Upper lobe of right lung (tissue), 1 donor: Measurements from ENCODE around the gene XIST. TPM values are rescaled to one million over a fixed set of nuclear protein-coding genes. Genes with fewer than 3 reads are reported as not detected.

Experiments
- ATAC-seq: fragments of 200-7000 bp; cut with Tn5 transposase; one replicate; pipeline ENCODE4 v1.9.1; 2020; ENCODE audit warnings: mild to moderate bottlenecking, moderate library complexity
- DNase-seq: peaks from one replicate; pipeline ENCODE4 v3.0.0-alpha.2; 2020
- H3K27ac ChIP-seq: fragments of 200-600 bp; one replicate; pipeline ENCODE4 v1.8.0; 2022
- H3K27me3 ChIP-seq: fragments of 200-600 bp; one replicate; pipeline ENCODE4 v1.8.0; 2022; ENCODE audit warnings: mild to moderate bottlenecking
- H3K36me3 ChIP-seq: fragments of 200-600 bp; one replicate; pipeline ENCODE4 v1.8.0; 2022
- H3K4me1 ChIP-seq: fragments of 200-600 bp; one replicate; pipeline ENCODE4 v1.8.0; 2022
- H3K4me3 ChIP-seq: fragments of 200-600 bp; one replicate; pipeline ENCODE4 v1.8.0; 2022; ENCODE audit warnings: mild to moderate bottlenecking
- H3K9me3 ChIP-seq: fragments of 200-600 bp; one replicate; pipeline ENCODE4 v1.8.0; 2022
- intact Hi-C: fragments of 100-400 bp; cut with DNase I; formaldehyde crosslinking; loops from one replicate; pipeline ENCODE4 v1.11.0; 2022
- total RNA-seq: library from RNA; stranded (reverse); fragmentation: NEBNext Ultra II Directional; extraction: Animal tissue kit (Norgen Biotek cat#: 25700); gene quantifications from one replicate; pipeline ENCODE4 v1.2.1, GENCODE V29; 2021
- TF ChIP-seq, protein P1 (sequence below): fragments of 200-600 bp; IDR thresholded peaks from one replicate; pipeline ENCODE4 v1.8.0; 2022; ENCODE audit warnings: antibody characterized with exemption
- donor health status: DM: no; HTN: yes; CAD: no; lungs with severe emphysema.

XIST gene
- total RNA-seq, 1 donor from 2014 or later: 0.12 TPM

DNA sequence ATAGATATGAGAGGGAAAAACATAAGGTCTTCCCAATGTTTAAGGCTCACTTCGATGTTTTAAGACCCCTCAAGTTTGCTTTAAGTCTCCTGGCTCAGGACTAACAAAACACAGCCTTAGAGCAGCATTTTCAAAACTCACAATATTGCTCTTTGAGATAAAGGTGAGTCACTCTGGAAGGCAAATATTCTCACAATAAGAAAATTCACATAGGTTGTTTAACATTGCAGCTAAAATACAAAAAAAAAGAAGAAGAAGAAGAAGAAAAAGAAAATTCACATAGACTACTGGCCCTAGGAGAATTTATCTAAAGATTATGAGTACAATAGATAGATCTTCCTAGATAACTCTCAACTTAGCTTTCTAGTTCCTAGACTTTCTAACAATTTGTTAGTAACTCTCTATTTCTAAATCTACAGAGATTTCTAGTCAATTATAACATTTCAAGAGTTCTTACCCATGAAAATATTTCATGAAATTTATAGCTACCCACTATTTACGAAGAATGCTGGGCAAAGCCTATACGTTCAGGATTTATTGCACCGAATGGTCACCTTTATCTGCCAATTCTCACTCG is 22.5 kb downstream of the XIST start:
- no peaks in the 10 kb centered on the region for H3K27me3 ChIP-seq
- TF ChIP-seq, protein P1, sequence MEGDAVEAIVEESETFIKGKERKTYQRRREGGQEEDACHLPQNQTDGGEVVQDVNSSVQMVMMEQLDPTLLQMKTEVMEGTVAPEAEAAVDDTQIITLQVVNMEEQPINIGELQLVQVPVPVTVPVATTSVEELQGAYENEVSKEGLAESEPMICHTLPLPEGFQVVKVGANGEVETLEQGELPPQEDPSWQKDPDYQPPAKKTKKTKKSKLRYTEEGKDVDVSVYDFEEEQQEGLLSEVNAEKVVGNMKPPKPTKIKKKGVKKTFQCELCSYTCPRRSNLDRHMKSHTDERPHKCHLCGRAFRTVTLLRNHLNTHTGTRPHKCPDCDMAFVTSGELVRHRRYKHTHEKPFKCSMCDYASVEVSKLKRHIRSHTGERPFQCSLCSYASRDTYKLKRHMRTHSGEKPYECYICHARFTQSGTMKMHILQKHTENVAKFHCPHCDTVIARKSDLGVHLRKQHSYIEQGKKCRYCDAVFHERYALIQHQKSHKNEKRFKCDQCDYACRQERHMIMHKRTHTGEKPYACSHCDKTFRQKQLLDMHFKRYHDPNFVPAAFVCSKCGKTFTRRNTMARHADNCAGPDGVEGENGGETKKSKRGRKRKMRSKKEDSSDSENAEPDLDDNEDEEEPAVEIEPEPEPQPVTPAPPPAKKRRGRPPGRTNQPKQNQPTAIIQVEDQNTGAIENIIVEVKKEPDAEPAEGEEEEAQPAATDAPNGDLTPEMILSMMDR: no peak
- no peaks in the 10 kb centered on the region for H3K36me3 ChIP-seq

DNA sequence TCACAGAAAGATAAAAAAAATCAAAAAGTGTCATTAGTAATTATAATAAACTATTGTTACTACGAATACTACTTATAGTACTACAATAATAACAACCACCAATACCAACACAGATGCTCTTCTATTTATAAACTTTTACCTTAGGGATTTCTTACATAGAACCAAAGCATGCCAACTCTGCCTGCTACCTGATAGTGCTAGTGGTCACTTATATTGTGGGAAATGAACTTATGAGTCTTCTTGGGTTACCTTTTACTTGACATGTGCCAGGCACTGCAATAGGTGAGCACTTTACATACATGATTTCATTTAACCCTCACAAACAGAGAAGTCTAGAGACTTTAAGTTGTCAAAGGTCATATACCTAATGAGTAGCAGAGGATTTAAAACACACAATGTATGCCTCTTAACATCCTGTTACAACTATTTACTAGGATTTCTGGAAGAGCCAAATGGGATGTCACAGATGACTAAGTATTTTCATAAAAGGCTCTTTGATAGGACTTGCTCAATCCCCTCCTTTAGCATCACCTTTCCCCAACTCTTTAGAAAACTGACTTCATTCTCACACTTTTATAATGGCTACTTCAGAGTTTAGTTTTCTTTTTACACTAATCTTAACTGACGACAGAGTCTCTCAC is 24.3 kb downstream of the XIST start:
- ATAC-seq (no peak), DNase-seq (no peak)
- H3K36me3 ChIP-seq: no peaks in the 10 kb centered on the region
- no peak overlapping the region for H3K27ac ChIP-seq
- no peaks in the 10 kb centered on the region for H3K4me1 ChIP-seq
- no peaks in the 10 kb centered on the region for H3K27me3 ChIP-seq
- H3K4me3 ChIP-seq: no peak overlapping the region
- TF ChIP-seq, protein P1: no peak
- no peaks in the 10 kb centered on the region for H3K9me3 ChIP-seq
- intact Hi-C loops: no loop called here

More for the DNA sequence above, 22.5 kb downstream of the XIST start:
- ATAC-seq (no peak), DNase-seq (no peak)
- Histone ChIP-seq H3K4me3 (no peak overlapping the region), H3K4me1 (no peaks in the 10 kb centered on the region), H3K9me3 (no peaks in the 10 kb centered on the region), H3K27ac (no peak overlapping the region)
- intact Hi-C loops: no loop called here

DNA sequence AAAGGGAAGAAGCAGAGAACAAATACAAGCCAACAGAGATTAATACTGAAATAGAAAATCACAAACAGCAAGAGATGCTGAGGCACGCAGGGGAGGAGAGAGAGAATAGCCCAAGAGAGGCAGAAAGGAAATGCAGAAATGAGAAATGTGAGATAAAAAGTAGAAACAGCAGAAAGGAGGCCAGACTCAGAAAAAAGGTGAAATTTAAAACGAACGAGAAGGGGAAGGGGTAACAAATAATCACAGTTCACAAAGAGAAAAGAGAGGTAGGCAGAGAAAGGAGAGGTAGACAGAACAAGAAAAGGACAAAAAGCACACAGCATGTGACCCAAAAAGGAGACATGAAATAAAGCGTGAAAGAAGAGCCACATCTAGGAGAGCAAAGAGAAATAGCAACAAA is 25.1 kb downstream of the XIST start:
- H3K27me3 ChIP-seq: no peaks in the 10 kb centered on the region
- H3K4me3 ChIP-seq: no peak overlapping the region
- TF ChIP-seq, protein P1: no peak
- no peaks in the 10 kb centered on the region for H3K4me1 ChIP-seq
- intact Hi-C loops: no loop called here
- no peak overlapping the region for H3K27ac ChIP-seq
- DNase-seq (no peak), ATAC-seq (no peak)
- H3K9me3 ChIP-seq: no peaks in the 10 kb centered on the region
- no peaks in the 10 kb centered on the region for H3K36me3 ChIP-seq

DNA sequence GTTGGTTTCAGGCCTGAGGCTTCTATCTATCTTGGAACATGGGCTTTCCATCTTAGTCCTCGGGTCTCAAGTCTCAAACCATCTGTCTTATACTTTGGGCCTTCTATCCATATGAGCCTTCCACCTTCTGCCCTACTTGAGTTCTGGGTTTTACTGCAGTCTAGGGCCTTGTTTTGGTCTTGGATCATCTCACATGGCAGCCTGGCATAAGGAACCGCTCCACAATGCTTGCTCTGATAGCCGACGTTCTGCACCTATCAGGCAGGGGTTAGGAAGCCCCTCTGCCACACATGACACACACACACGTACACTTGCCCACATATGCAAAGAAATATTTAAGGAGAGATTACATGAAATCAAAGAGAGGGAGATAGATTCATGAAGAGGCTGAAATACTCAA is 25.5 kb downstream of the XIST start:
- Histone ChIP-seq H3K4me1 (no peaks in the 10 kb centered on the region), H3K27ac (no peak overlapping the region), H3K36me3 (no peaks in the 10 kb centered on the region), H3K4me3 (no peak overlapping the region), H3K27me3 (no peaks in the 10 kb centered on the region), H3K9me3 (no peaks in the 10 kb centered on the region)
- DNase-seq (no peak), ATAC-seq (no peak)
- intact Hi-C loops: no loop called here
- TF ChIP-seq, protein P1: no peak

DNA sequence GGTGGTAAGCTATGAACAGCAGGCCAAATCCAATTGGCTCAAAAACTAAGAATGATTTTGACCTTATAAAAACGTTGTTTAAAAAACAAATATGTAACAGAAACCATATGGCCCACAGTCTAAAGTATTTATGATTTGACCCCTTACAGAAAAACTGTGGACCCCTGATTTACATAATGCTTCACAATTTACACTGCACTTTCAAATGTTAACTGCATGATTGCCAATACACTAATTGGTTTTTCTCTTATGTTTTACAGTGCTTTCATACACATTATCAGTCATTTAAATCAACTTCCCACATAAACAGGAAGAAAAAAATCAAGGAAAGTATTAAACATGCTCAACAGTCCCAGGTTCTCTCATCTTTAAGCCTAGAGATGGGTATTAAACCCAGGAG is 26.9 kb downstream of the XIST start:
- ATAC-seq: no peak
- TF ChIP-seq, protein P1: no peak
- no peaks in the 10 kb centered on the region for H3K27me3 ChIP-seq
- no peak for DNase-seq
- no peaks in the 10 kb centered on the region for H3K9me3 ChIP-seq
- no peak overlapping the region for H3K4me3 ChIP-seq
- H3K4me1 ChIP-seq: no peaks in the 10 kb centered on the region
- no peak overlapping the region for H3K27ac ChIP-seq
- no peaks in the 10 kb centered on the region for H3K36me3 ChIP-seq
- intact Hi-C loops: no loop called here
